Hematopoietic multipotent progenitor cell treated with erythropoietin and hydrocortisone succinate and interleukin-3 and kit ligand, for 6 days (in vitro differentiated cells): ENCODE data around the gene CRTAP.
A peak's percentile ranks its signal among the peaks of the same experiment; 100 is the strongest.
"Not testable (repeated sequence)": the region's sequence is repeated elsewhere in the genome, so short reads cannot be mapped to it uniquely, and the experiment has no call there.

Experiments
- DNase-seq: peaks from one replicate; pipeline ENCODE4 v3.0.0-alpha.2; 2015

CRTAP gene

GRCh38 chr3:33113772-33114621 lies at the start of gene CRTAP:
Gene CRTAP (plus strand): TSS chr3:33114014. CDS start chr3:33114078, 64 bp downstream.
- peak; percentile 97 for DNase-seq

DNA sequence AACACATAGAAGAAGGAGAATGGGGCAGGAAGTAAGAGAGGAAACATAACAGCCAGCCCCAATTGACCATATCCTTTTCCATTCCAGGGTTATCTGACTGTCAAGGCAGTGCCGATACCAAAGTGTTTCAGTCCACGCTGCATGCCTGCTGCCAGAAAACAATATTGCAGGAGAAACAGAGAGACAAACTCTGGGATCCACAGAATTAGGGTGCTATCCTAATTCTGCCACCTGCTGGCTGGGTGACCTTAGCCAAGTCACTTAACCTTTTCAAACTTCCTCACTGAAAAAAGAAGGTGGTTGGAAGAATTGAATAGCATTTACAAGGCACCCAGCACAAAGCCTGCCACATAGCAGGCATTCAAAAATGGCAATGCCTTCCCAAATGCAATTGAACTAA lies 48.9 kb upstream of the CRTAP start:
- peak; percentile 65 for DNase-seq

GRCh38 chr3:33067484-33067883 lies 46.3 kb upstream of the CRTAP start:
- peak; percentile 36 for DNase-seq

DNA sequence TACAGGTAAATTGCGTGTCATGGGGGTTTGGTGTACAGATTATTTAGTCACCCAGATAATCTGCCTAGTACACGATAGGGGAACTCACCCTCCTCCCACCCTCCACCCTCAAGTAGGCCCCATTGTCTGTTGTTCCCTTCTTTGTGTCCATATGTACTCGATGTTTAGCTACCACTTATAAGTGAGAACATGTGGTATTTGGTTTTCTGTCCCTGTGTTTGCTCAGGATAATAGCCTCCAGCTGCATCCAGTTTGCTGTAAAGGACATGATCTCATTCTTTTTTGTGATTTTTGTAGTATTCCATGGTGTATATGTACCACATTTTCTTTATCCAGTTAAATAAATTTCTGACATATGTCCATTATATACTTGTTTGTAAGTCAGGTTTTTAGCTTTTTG lies 44.0 kb upstream of the CRTAP start:
- DNase-seq = not testable (repeated sequence)

DNA sequence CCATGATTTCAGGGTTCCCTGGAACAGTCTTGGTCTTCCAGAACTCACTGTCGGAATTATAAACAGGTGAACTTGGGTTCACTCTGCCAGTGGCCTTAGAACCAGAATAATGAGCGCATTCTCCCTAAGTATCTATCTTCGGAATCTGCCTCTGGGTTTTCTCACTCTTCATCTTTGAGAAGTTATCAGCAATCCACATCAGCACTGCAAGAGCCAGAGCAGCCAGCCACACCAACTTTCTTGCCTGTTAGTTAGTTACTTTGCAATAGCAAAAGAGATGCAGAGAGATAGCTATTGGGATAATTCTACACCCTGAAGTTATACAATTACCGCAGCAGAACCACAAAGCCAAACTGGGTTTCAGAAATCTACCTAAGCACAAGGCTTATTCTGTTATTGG lies 42.6 kb upstream of the CRTAP start:
- DNase-seq = peak; percentile 38

DNA sequence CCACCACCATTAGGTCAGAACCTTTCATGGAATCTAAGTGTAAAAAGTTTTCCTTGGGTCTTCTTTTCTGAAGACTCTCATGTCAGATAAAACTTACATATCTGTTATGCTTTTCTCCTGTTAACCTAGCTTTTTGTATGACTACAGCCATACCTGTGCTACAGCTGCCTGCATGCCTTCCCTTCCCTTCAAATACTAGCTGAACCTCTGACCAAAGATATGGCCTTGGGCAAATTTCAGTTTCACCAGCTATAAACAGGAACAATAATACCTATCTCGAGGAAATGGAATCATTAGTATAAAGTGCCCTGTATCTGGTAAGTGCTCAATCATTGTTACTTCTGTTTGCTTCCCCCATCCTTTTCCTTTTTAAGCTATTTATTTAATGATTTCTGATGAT lies 41.9 kb upstream of the CRTAP start:
- DNase-seq = no peak

- DNase-seq = peak; percentile 92
Measured at GRCh38 chr3:33074217-33075067, 39.4 kb upstream of the CRTAP start.

GRCh38 chr3:33075995-33076394 lies 37.8 kb upstream of the CRTAP start:
- no peak for DNase-seq

DNA sequence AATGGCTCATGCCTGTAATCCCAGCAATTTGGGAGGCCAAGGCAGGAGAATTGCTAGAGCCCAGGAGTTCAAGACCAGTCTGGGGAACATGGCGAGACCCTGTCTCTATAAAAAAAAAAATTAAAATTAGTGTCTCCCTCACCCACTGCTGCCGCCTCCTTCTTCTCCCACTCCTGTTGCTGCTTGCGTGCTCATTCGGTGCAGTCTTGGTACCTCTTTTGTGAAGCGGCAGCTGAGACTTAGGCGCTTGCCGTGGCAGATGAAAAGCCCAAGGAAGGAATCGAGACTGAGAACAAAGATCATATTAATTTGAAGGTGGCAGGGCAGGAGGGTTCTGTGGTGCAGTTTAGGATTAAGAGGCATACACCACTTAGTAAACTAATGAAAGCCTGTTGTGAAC lies 36.9 kb upstream of the CRTAP start:
- no peak for DNase-seq

GRCh38 chr3:33077976-33078375 lies 35.8 kb upstream of the CRTAP start:
- no peak for DNase-seq

- not testable (repeated sequence) for DNase-seq
Measured at GRCh38 chr3:33079813-33080212, 34.0 kb upstream of the CRTAP start.

DNA sequence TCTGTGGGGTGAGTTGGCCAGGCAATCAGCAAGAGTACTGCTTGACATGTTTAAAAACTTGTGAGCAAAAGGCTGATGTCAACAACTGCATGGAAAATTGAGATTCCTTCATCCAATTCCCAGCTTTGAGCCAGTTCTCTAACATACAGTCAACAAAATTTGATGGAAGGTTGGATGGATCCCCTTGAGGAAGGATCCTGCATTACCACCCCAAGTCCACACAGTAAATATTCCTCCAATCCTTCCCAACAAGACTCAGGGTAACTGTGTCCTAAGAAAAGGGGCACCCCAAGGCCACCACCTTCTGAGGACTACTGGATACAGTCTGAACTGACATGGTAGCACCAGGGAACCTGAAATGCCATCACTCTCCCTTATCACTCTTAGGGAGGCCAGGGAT lies 32.0 kb upstream of the CRTAP start:
- no peak for DNase-seq

- no peak for DNase-seq
Measured at GRCh38 chr3:33083958-33084357, 29.9 kb upstream of the CRTAP start.

GRCh38 chr3:33088691-33089090 lies 25.1 kb upstream of the CRTAP start:
- DNase-seq = no peak

DNA sequence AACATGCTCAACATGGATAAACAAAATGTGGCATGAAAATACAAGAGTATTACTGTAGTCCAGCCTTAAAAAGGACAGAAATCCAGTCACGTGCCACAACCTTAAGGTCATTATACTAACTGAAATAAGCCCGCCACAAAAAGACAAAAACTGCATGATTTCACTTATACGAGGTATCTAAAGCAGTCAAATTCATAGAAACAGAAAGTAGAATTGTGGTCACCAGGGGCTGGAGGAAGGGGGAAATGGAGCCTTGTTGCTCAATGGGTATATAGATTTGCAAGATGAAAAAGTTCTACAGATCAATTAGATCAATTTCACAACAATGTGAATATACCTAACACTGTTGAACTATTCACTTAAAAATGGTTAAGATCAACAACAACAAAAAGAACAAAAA lies 24.3 kb upstream of the CRTAP start:
- DNase-seq = peak; percentile 39

DNA sequence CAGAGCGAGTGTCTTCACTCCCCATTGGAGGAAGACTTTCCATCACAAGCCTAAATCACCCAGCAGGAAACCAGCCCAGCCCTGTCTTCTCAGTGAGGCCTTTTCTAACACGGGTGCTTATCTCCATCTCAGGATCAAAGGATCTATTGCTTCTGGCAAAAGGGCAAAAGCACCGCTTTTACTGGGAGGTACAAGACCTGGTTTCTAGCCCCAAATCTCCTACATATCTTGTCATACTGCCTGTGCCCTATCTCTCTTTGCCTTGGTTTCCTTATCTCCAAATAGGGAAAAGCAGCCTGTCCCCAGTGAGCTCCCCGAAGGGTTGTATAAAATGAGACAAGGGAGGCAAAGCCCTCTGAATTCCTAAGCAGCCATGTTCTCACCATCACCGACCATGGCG lies 22.1 kb upstream of the CRTAP start:
- DNase-seq = peak; percentile 71

- no peak for DNase-seq
Measured at GRCh38 chr3:33092496-33093254, 21.1 kb upstream of the CRTAP start.

DNA sequence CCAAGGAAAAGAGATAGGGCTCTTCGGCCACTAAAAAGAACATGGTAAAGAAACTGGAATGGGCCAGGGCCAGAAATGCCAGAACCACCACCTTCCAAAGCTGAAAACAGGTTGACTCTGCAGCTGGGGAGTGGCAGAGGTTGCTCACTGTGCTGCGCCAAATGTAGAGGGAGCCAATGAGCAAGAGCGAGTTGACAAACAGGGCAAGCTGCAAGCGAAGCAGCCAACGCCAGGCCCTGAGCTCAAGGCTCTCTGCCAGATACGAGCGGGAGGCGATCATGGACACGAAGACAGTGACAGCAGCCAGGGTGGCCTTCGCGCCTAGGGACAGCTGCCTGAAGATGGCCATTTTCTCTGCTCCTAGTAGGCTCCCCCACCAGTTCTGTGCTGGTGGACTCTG lies 20.0 kb upstream of the CRTAP start:
- DNase-seq = no peak

GRCh38 chr3:33095436-33095835 lies 18.4 kb upstream of the CRTAP start:
- DNase-seq = no peak

DNA sequence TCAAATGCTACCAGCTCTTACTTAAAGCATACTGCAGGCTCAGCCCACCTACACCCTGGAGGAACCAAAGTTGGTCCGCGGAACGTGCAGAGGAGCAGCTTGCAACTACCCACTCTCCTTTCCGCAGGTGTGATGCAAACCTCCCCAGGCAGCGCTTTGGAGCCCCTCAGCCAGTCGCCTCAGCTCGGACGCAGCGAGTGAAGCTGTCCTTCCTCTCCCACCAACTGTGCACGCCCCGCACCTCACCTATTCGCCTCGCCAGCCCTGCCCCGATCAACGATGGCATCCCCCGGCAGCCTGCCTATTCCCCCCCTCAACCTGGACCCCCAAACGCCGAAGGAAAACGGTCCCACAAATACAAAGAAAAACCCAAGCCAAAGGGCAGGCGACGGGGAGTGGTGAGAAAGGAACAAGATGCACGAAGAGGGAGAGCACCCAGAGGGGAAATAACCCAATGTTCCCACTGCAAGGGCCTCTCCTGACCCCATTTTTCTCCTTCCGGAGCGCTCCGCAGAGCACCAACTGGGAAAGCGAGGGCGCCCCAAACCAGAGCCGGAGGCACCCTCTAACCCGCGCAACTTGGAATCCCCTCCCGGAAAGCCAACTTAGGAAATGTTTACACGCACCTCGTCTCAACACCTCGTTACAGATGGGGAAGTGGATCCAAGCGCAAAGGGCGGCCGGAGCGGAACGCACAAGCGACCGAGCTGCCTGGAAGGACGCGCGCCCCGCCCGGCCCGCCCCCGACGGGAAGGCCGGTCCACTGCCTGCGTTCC lies 17.5 kb upstream of the CRTAP start:
- DNase-seq = peak; percentile 67

DNA sequence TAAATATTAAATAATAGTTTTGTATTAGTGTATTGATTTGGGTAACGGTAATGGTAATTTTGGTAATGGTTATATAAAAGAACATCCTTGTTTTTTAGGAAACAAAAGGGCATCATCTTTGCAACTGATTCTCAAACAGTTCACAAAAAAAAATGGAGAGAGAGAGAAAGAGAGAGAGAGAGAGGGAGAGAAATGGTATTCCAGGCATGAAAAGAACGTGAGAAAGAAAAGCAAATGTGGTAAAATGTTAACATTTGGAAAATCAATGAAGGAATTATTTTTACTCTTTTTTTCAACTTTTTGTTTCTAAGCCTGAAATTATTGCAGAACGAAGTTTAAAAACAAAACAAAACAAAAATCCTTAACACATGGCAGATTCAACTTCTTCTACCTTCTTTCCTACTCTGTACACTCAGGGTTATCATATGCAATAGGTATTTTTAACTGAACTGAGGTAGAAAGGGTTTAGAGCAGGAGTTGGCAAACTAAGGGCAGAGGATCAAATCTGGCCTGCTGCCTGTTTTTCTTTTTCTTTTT lies 14.6 kb upstream of the CRTAP start:
- no peak for DNase-seq

DNA sequence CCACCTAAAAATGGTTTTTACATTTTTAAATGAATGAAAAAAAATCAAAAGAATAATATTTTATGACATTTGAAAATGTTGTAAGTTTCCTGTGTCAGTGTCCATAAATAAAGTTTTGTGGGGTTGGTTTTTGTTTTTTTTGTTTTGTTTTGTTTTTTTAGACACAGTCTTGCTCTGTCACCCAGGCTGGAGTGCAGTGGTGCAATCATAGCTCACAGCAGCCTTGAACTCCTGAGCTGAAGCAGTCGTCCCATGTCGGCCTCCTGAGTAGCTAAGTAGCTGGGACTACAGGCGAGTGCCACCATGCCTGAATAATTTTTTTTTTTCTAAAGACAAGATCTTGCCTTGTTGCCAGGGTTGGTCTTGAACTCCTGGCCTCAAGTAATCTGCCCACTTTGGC lies 14.1 kb upstream of the CRTAP start:
- DNase-seq = no peak
